HG02852 (cell line): ENCODE measurements around the gene FEN1.

Experiments
- ATAC-seq: cut with Tn5 transposase; IDR thresholded peaks from one replicate; pipeline ENCODE4 v1.9.1; 2021; ENCODE audit warnings: mild to moderate bottlenecking, moderate library complexity; ENCODE audit not compliant: unreplicated experiment

Gene FEN1

GRCh38 chr11:61793083-61793828 lies 545 bp downstream of the FEN1 start:
- ATAC-seq = peak; percentile 29

- no peak for ATAC-seq
These were observed 1.1 kb downstream of the FEN1 start for GRCh38 chr11:61793829-61794204.

- ATAC-seq = no peak
These were observed 1.9 kb downstream of the FEN1 start for GRCh38 chr11:61794579-61794978.

- no peak for ATAC-seq
These were observed 2.7 kb downstream of the FEN1 start for GRCh38 chr11:61795459-61795858.

- ATAC-seq = no peak
These were observed 3.3 kb downstream of the FEN1 start for GRCh38 chr11:61795876-61796526.

- no peak for ATAC-seq
These were observed 4.7 kb downstream of the FEN1 start for GRCh38 chr11:61797263-61797944.

GRCh38 chr11:61799665-61800284 lies 7.1 kb downstream of the FEN1 start:
- ATAC-seq = no peak

GRCh38 chr11:61800331-61801281 lies 7.9 kb downstream of the FEN1 start:
- no peak for ATAC-seq

GRCh38 chr11:61802605-61803004 lies 9.9 kb downstream of the FEN1 start:
- no peak for ATAC-seq

- ATAC-seq = no peak
These were observed 11.4 kb downstream of the FEN1 start for GRCh38 chr11:61803889-61804647.

- no peak for ATAC-seq
These were observed 12.4 kb downstream of the FEN1 start for GRCh38 chr11:61805146-61805545.

- no peak for ATAC-seq
These were observed 14.1 kb downstream of the FEN1 start for GRCh38 chr11:61806785-61807184.

- no peak for ATAC-seq
These were observed 18.0 kb downstream of the FEN1 start for GRCh38 chr11:61810671-61811175.

GRCh38 chr11:61811831-61812230 lies 19.1 kb downstream of the FEN1 start:
- ATAC-seq = no peak

- no peak for ATAC-seq
These were observed 20.2 kb downstream of the FEN1 start for GRCh38 chr11:61812736-61813411.

- no peak for ATAC-seq
These were observed 21.7 kb downstream of the FEN1 start for GRCh38 chr11:61814247-61814957.

GRCh38 chr11:61814958-61815789 lies 22.5 kb downstream of the FEN1 start:
- peak; percentile 54 for ATAC-seq
